CD1c-positive myeloid dendritic cell (primary cell): ENCODE measurements around the gene RBKS.
A peak's percentile ranks its signal among the peaks of the same experiment; 100 is the strongest.
"Not testable (repeated sequence)": the region's sequence is repeated elsewhere in the genome, so short reads cannot be mapped to it uniquely, and the experiment has no call there.

Experiments used
- DNase-seq: peaks from one replicate; pipeline ENCODE4 v3.0.0-alpha.2; 2016; ENCODE audit errors: extremely low spot score

RBKS gene

DNA sequence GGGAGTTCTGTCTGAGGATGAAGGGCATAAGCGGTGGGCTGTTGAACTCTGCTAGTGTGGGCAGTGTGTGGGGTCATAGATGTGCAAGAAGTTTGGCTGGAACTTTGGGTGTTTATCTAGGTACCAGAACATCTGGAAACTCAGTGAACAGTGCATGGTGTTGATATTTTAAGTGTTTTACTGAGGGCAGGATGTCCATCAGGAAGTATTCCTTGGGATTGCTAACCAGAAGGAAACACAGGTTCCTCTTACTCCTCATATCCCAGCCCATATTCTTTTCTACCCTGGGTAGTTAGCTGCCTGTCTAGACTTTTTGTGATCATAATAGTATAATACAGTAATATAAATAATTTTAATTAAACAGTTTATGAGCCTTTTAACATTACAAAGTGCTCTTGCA lies 15.9 kb upstream of the RBKS start:
- DNase-seq = no peak

- no peak for DNase-seq
Observed at GRCh38 chr2:27904405-27904665, 14.1 kb upstream of the RBKS start.

GRCh38 chr2:27903649-27904404 lies 13.6 kb upstream of the RBKS start:
- no peak for DNase-seq

DNA sequence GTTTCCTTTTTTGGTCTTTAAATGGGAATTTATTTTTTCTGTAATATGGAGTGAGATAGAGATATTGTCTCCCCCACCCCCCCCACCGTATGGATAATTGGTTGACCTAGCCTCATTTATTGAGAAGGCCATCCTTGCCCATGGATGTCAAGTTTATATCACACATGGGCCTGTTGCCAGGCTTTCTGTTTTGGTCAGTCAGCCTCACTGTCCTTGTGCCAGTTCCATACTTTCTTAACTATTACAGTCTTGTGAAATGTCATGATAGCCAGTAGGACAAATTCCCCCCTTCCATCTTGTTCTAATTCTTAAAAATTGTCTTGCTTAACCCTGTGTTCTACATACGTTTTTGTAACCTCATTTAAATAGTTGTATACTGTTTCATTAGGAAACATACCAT lies 12.8 kb upstream of the RBKS start:
- no peak for DNase-seq

- no peak for DNase-seq
Observed at GRCh38 chr2:27902098-27902497, 11.9 kb upstream of the RBKS start.

GRCh38 chr2:27901234-27901633 lies 11.0 kb upstream of the RBKS start:
- DNase-seq = peak; percentile 16

- DNase-seq = peak; percentile 51
Observed at GRCh38 chr2:27897717-27898116, 7.5 kb upstream of the RBKS start.

DNA sequence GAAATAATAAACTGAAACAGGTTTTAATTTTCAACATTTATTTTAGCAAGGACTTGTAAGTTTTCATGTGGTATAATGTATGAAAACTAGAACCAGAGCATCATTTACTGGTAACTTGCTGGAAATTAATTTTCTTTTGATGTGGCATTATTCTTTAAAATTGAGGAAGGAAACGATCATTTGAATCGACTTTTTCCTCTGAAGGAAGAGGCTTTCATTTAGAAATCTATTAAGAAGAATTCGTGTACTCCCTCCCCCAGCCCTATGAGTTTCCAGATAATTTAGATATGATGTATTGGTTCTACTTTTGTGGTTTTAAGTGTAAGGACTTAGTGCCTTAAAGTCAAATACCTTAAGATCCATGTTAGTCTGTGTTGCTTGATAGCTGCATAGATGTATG lies 2.8 kb upstream of the RBKS start:
- peak; percentile 71 for DNase-seq

- no peak for DNase-seq
Observed at GRCh38 chr2:27891673-27892105, 1.5 kb upstream of the RBKS start.

DNA sequence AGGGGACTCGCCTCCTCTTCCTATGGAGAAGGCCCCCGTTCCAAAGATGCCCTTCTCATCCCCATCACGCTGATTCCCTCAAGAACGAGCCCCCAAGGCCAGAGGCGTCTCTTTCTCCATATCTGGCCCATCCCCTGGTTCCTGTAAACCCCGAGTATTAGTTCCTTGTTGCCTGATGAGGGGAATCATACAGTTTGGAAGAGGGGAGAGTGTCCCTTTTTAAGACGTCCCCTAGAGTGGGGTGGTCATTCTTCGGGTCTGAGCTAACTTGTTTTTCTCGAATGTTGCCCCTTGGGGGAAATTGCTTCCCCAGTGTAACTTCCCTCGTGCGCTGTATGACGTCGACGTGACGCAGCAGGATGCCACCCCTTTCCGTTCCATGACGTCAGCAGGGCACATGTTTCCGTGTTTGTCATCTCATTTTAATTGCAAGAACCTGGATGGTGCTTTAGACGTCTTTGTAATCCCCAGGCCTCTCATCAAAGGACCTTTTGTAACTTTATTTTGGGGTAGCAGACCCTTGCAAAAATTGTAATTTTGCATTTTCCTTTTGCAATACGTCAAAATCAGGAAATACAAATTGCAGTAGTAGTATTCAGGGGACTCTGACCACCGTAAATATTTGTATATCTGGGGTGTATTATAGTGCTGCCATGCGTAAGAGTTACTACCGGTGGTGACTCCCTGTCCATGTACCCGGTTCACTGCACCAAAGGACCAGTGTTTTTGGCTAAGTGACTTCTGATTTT lies 911 bp upstream of the RBKS start:
- peak; percentile 93 for DNase-seq

DNA sequence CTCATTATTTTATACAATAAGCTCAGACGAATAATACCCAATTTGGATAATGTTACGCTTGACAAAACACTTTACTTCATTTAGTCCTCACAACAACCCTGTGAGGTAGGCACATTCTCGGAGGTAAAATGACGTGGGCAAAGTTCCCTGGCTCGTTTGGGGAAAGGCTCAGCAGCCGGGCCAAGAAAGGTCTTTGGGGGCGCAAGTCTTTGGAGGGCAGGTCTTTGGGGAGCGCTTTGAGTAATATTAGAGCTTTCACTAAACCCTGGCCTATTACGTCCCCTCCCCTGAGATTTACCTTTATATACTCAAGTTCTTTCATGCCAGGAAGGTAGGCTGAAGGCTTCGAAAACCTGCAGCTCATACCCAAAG lies 427 bp downstream of the RBKS start:
- DNase-seq = no peak

DNA sequence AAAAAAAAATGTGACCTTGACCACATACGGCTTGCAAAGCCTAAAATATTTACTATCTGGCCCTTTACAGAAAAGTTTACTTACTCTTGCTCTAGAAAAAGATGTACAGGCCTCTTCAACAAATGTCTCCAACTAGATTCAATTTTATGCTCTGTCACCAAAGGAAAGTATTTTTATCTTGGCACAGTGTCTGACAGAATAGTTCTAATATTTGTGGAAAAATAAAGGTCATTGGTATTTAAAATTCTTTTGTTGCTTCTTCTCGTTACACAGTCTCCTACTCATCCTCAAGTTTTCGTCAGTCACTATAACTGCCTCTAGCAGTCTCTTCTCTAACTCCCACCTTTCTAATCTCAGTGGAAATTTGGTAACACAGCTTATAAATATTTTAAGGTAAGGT lies 1.4 kb downstream of the RBKS start:
- DNase-seq = no peak

GRCh38 chr2:27887830-27888229 lies 2.4 kb downstream of the RBKS start:
- no peak for DNase-seq

DNA sequence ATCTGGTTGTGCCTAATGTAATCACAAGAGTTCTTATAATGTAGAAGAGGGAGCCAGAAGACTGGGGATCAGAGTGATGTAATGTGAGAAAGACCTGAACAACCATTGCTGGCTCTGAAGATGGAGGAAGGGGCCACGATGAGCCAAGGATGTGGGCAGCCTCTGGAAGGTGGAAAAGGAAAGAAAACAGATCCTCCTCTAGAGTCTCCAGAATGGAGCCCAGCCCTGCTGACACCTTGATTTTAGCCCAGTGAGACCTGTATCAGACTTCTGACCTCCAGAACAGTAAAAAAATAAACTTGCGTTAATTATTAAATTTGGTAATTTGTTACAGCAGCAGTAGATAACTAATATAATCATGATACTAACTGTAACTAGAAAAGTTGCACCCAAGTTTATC lies 3.1 kb downstream of the RBKS start:
- no peak for DNase-seq

- DNase-seq = no peak
Observed at GRCh38 chr2:27886322-27886721, 3.9 kb downstream of the RBKS start.

GRCh38 chr2:27885661-27886060 lies 4.5 kb downstream of the RBKS start:
- no peak for DNase-seq

- DNase-seq = no peak
Observed at GRCh38 chr2:27885234-27885633, 5.0 kb downstream of the RBKS start.

- no peak for DNase-seq
Observed at GRCh38 chr2:27884601-27885000, 5.6 kb downstream of the RBKS start.

GRCh38 chr2:27882584-27882922 lies 7.6 kb downstream of the RBKS start:
- DNase-seq = not testable (repeated sequence)

- not testable (repeated sequence) for DNase-seq
Observed at GRCh38 chr2:27881815-27882583, 8.2 kb downstream of the RBKS start.

DNA sequence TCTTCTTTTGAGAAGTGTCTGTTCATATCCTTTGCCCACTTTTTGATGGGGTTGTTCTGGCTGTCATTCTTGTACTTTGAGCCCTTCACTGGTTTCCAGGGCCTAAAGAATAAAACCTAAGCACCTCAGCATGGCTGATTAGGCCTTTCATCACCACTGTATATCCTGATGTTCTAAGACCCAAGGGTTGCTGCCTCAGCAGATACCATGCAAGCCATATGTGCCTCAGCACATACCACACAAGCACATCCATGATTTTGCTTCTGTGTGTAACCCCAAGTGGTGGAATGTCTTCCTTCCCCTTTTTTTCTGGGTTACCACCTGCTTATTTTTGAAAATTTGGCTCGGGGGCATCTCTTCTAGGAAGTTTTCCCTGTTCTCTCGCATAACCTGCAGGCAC lies 11.4 kb downstream of the RBKS start:
- no peak for DNase-seq

DNA sequence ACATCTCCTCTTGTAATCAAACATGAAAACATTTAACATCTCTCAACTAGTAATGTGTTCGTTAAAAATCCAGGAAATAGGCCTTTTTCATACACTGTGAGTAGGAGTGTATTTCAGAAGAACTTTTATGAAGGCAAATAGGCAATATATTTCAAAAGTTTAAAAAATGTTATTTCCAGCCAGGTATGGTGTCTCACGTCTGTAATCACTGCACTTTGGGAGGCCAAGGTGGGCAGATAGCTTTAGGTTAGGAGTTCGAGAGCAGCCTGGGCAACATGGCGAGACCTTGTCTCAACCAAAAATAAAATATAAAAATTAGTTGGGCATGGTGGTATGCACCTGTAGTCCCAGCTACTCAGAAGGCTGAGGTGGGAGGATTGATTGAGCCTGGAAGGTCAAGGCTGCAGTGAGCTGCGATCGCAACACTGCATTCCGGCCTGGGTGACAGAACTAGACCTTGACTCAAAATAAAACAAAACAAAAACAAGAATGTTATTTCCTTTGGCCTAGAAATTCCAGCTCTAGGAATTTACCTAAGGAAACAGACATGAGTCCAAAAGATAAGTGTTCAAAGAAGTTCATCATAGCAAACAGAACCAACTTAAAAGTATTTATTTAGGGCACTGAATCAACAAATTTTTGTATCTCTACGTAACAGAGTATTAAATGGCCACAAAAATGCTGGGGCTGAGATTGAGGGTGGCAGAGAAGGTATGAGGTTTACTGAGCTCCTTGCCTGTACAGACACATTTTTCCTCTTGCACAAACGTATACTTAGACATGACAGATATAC lies 14.9 kb downstream of the RBKS start:
- DNase-seq = no peak
